ENCODE data around the gene AOPEP. TPM values are rescaled to one million over a fixed set of nuclear protein-coding genes. Genes with fewer than 3 reads are reported as not detected.

AOPEP gene
- total and polyA plus RNA-seq, 4 donors = 29.0 to 121 (median 60.0) TPM

DNA sequence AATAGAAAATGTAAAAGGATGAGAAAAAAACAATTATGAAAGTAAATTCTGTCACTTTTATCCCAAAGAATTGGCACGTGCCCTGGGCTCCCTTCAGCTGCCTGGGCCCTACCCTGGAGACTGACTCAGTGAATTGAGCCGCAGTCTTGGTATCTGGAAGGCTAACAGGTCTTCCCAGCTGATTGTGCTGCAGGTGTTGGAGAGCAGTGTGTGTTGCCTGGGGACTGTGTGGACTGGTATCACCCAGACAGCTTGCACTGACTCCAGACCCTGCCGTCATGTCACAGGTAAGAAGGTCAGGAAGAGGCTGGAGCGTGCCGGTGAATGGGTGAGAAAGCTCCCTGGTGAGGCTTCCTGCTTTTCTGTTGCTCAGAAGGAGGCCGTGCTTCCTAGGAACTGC lies 83.3 kb downstream of the AOPEP start:
- DNase-seq (no peak), ATAC-seq (ENCODE audit: insufficient read depth, low FRiP score) (no peak)
- TF ChIP-seq, protein P1, sequence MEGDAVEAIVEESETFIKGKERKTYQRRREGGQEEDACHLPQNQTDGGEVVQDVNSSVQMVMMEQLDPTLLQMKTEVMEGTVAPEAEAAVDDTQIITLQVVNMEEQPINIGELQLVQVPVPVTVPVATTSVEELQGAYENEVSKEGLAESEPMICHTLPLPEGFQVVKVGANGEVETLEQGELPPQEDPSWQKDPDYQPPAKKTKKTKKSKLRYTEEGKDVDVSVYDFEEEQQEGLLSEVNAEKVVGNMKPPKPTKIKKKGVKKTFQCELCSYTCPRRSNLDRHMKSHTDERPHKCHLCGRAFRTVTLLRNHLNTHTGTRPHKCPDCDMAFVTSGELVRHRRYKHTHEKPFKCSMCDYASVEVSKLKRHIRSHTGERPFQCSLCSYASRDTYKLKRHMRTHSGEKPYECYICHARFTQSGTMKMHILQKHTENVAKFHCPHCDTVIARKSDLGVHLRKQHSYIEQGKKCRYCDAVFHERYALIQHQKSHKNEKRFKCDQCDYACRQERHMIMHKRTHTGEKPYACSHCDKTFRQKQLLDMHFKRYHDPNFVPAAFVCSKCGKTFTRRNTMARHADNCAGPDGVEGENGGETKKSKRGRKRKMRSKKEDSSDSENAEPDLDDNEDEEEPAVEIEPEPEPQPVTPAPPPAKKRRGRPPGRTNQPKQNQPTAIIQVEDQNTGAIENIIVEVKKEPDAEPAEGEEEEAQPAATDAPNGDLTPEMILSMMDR (IDR thresholded peaks at IDR 0.05; ENCODE audit: control extremely low read depth, extremely low read depth) = no peak
- Histone ChIP-seq H3K4me3 (no peak overlapping the region), H3K9me3 (ENCODE audit: control insufficient read depth in 4 of 4, insufficient read depth in 3 of 4, low read length in 3 of 4) (no peaks in the 10 kb centered on the region), H3K9ac (ENCODE audit: insufficient read depth in 1 of 2, low read length in 2 of 2) (no peak overlapping the region), H3K27ac (ENCODE audit: low read depth in 1 of 2, low read length in 1 of 2) (no peak overlapping the region), H3K36me3 (ENCODE audit: control insufficient read depth in 4 of 4, insufficient read depth in 4 of 4, low read length in 4 of 4) (peaks cover 0 to 5% (median 0%) of the 10 kb centered on the region in 4 donors), H3K4me1 (ENCODE audit: control insufficient read depth in 5 of 5, insufficient read depth in 5 of 5, low read length in 5 of 5) (peaks cover 12 to 29% (median 15%) of the 10 kb centered on the region in 5 donors), H3K27me3 (ENCODE audit: control insufficient read depth in 3 of 3, insufficient read depth in 3 of 3, low read length in 2 of 3) (no peaks in the 10 kb centered on the region)
- 97 to 99% methylated on average over 6 of the region's 6 CpGs for WGBS, 2 donors

DNA sequence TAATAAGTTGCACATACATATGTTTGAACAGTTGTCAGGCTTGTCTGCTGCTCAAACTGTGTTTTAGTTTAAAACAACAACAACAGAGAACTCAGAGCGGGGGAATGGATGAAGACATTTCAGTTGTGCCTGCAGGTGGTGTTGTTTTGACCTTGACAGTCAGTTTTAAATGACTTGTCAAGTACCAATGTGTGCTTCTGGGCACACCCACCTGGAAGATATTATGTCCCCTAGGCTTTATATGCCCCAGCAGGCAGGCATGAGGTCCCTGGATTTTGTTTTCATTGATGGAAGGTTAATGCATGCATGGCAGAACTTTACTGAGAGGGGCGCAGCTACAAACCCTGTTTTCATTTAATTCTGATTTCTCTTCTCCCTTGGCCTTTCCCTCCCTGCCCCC lies 84.6 kb downstream of the AOPEP start:
- H3K27me3 ChIP-seq (ENCODE audit: control insufficient read depth in 3 of 3, insufficient read depth in 3 of 3, low read length in 2 of 3) = no peaks in the 10 kb centered on the region
- peaks cover 0 to 5% (median 0%) of the 10 kb centered on the region in 4 donors for H3K36me3 ChIP-seq (ENCODE audit: control insufficient read depth in 4 of 4, insufficient read depth in 4 of 4, low read length in 4 of 4)

DNA sequence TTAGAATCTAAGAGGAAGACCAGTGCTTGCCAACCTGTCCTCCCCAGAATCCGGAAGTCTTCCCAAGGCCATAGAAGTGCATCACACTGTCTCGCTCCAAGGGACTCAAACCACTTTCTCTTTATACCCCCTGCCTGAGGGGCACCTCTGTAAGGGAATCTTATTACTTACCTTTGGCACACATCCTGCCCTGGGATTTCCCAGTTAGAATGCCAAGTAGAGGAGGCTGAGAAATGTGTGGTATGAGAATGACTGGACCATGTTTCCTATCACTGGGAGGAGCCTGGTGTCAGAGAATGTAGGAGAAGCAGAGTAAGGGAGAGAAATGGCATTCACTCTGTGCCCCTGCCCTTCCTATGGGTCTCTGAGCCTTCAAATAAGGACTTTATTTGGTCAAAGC lies 85.8 kb downstream of the AOPEP start:
- 95 to 98% methylated on average over 2 of the region's 2 CpGs for WGBS, 2 donors
- H3K27ac ChIP-seq (ENCODE audit: low read depth in 1 of 2, low read length in 1 of 2) = no peak overlapping the region

More for the DNA sequence above, 84.6 kb downstream of the AOPEP start:
- ATAC-seq (ENCODE audit: insufficient read depth, low FRiP score) (no peak), DNase-seq (no peak)
- whole genome bisulfite sequencing, 2 donors = 99% methylated on average over 2 of the region's 2 CpGs
- no peaks in the 10 kb centered on the region for H3K9me3 ChIP-seq (ENCODE audit: control insufficient read depth in 4 of 4, insufficient read depth in 3 of 4, low read length in 3 of 4)
- TF ChIP-seq, protein P1 (IDR thresholded peaks at IDR 0.05; ENCODE audit: control extremely low read depth, extremely low read depth) = no peak
- no peak overlapping the region for H3K27ac ChIP-seq (ENCODE audit: low read depth in 1 of 2, low read length in 1 of 2)
- H3K9ac ChIP-seq (ENCODE audit: insufficient read depth in 1 of 2, low read length in 2 of 2) = no peak overlapping the region
- H3K4me1 ChIP-seq (ENCODE audit: control insufficient read depth in 5 of 5, insufficient read depth in 5 of 5, low read length in 5 of 5) = peaks cover 4 to 16% (median 10%) of the 10 kb centered on the region in 5 donors
- no peak overlapping the region for H3K4me3 ChIP-seq

More for the DNA sequence above, 85.8 kb downstream of the AOPEP start:
- no peaks in the 10 kb centered on the region for H3K9me3 ChIP-seq (ENCODE audit: control insufficient read depth in 4 of 4, insufficient read depth in 3 of 4, low read length in 3 of 4)
- ATAC-seq (ENCODE audit: insufficient read depth, low FRiP score) (peak; percentile 29), DNase-seq (no peak)
- peaks cover 0 to 13% (median 3%) of the 10 kb centered on the region in 5 donors for H3K4me1 ChIP-seq (ENCODE audit: control insufficient read depth in 5 of 5, insufficient read depth in 5 of 5, low read length in 5 of 5)
- H3K4me3 ChIP-seq = no peak overlapping the region
- H3K9ac ChIP-seq (ENCODE audit: insufficient read depth in 1 of 2, low read length in 2 of 2) = no peak overlapping the region
- H3K27me3 ChIP-seq (ENCODE audit: control insufficient read depth in 3 of 3, insufficient read depth in 3 of 3, low read length in 2 of 3) = no peaks in the 10 kb centered on the region
- TF ChIP-seq, protein P1 (IDR thresholded peaks at IDR 0.05; ENCODE audit: control extremely low read depth, extremely low read depth) = no peak
- peaks cover 0 to 5% (median 0%) of the 10 kb centered on the region in 4 donors for H3K36me3 ChIP-seq (ENCODE audit: control insufficient read depth in 4 of 4, insufficient read depth in 4 of 4, low read length in 4 of 4)
